ENCODE results near the gene CKLF. TPM values are rescaled to one million over a fixed set of nuclear protein-coding genes. Genes with fewer than 3 reads are reported as not detected.

Gene CKLF
- total and polyA plus RNA-seq, 2 experiments from 2014 or later: 64.2 to 108 TPM

- Histone ChIP-seq H3K27me3 (replicated peaks; ENCODE audit: insufficient read depth) (no peaks in the 10 kb centered on the region), H3K4me2 (ENCODE audit: unreplicated experiment) (no peak overlapping the region), H3K79me2 (ENCODE audit: insufficient read depth) (no peaks in the 10 kb centered on the region)
These were observed 44.0 kb upstream of the CKLF start for GRCh38 chr16:66508248-66508913.

GRCh38 chr16:66508914-66509496 lies 43.4 kb upstream of the CKLF start:
- Histone ChIP-seq H3K36me3 (ENCODE audit: low read depth) (no peaks in the 10 kb centered on the region), H3K9me2 (ENCODE audit: insufficient read depth) (no peaks in the 10 kb centered on the region), H3K4me2 (ENCODE audit: unreplicated experiment) (no peak overlapping the region), H3K4me1 (ENCODE audit: insufficient read depth) (peaks cover 39% of the 10 kb centered on the region), H3K4me3 (no peak overlapping the region), H3K79me2 (ENCODE audit: insufficient read depth) (no peaks in the 10 kb centered on the region), H2AFZ (no peak overlapping the region), H3K9me3 (ENCODE audit: low read depth) (no peaks in the 10 kb centered on the region), H3K27ac (no peak overlapping the region), H3K9ac (no peak overlapping the region), H4K20me1 (ENCODE audit: insufficient read depth) (no peaks in the 10 kb centered on the region), H3F3A (ENCODE audit: insufficient read depth) (peaks cover 26% of the 10 kb centered on the region), H3K27me3 (replicated peaks; ENCODE audit: insufficient read depth) (no peaks in the 10 kb centered on the region)
- DNase-seq: no peak
- in situ Hi-C loops (cut with MboI): no loop called here
- WGBS, 2 experiments (ENCODE audit: low coverage in 1 of 2, low lambda C conversion rate in 2 of 2, missing lambda C conversion rate in 2 of 2): 94 to 98% methylated on average over 8 to 9 of the region's 9 CpGs
- TF ChIP-seq EZH2phosphoT487 (IDR thresholded peaks at IDR 0.05; ENCODE audit: insufficient read depth, low read depth) (no peak), EZH2 (IDR thresholded peaks at IDR 0.05; ENCODE audit: insufficient read depth, poor library complexity, severe bottlenecking) (no peak)

More at GRCh38 chr16:66508248-66508913, 44.0 kb upstream of the CKLF start:
- no peaks in the 10 kb centered on the region for H4K20me1 ChIP-seq (ENCODE audit: insufficient read depth)
- H3K27ac ChIP-seq: no peak overlapping the region
- H2AFZ ChIP-seq: no peak overlapping the region
- peaks cover 44% of the 10 kb centered on the region for H3K4me1 ChIP-seq (ENCODE audit: insufficient read depth)
- no peak for TF ChIP-seq EZH2phosphoT487 (IDR thresholded peaks at IDR 0.05; ENCODE audit: insufficient read depth, low read depth)
- TF ChIP-seq EZH2 (IDR thresholded peaks at IDR 0.05; ENCODE audit: insufficient read depth, poor library complexity, severe bottlenecking): no peak
- H3K36me3 ChIP-seq (ENCODE audit: low read depth): no peaks in the 10 kb centered on the region
- peaks cover 32% of the 10 kb centered on the region for H3F3A ChIP-seq (ENCODE audit: insufficient read depth)
- no peak overlapping the region for H3K4me3 ChIP-seq
- H3K9me3 ChIP-seq (ENCODE audit: low read depth): no peaks in the 10 kb centered on the region
- 59 to 61% methylated on average over 7 of the region's 7 CpGs for WGBS, 2 experiments (ENCODE audit: low coverage in 1 of 2, low lambda C conversion rate in 2 of 2, missing lambda C conversion rate in 2 of 2)
- in situ Hi-C loops (cut with MboI): no loop called here
- no peaks in the 10 kb centered on the region for H3K9me2 ChIP-seq (ENCODE audit: insufficient read depth)
- peak; percentile 45 for DNase-seq
- H3K9ac ChIP-seq: no peak overlapping the region

GRCh38 chr16:66509576-66509975 lies 42.8 kb upstream of the CKLF start:
- Histone ChIP-seq H4K20me1 (ENCODE audit: insufficient read depth) (no peaks in the 10 kb centered on the region), H3F3A (ENCODE audit: insufficient read depth) (peaks cover 24% of the 10 kb centered on the region), H3K4me2 (ENCODE audit: unreplicated experiment) (no peak overlapping the region), H3K4me3 (no peak overlapping the region), H3K4me1 (ENCODE audit: insufficient read depth) (peaks cover 35% of the 10 kb centered on the region), H3K9me3 (ENCODE audit: low read depth) (no peaks in the 10 kb centered on the region), H2AFZ (no peak overlapping the region), H3K9ac (no peak overlapping the region), H3K27ac (no peak overlapping the region), H3K36me3 (ENCODE audit: low read depth) (no peaks in the 10 kb centered on the region), H3K9me2 (ENCODE audit: insufficient read depth) (no peaks in the 10 kb centered on the region), H3K27me3 (replicated peaks; ENCODE audit: insufficient read depth) (no peaks in the 10 kb centered on the region), H3K79me2 (ENCODE audit: insufficient read depth) (no peaks in the 10 kb centered on the region)
- TF ChIP-seq EZH2 (IDR thresholded peaks at IDR 0.05; ENCODE audit: insufficient read depth, poor library complexity, severe bottlenecking) (no peak), EZH2phosphoT487 (IDR thresholded peaks at IDR 0.05; ENCODE audit: insufficient read depth, low read depth) (no peak)
- WGBS, 2 experiments (ENCODE audit: low coverage in 1 of 2, low lambda C conversion rate in 2 of 2, missing lambda C conversion rate in 2 of 2): 92% methylated on average over 5 of the region's 5 CpGs
- in situ Hi-C loops (cut with MboI): no loop called here
- DNase-seq: no peak

- Histone ChIP-seq H4K20me1 (ENCODE audit: insufficient read depth) (no peaks in the 10 kb centered on the region), H3K4me3 (no peak overlapping the region), H3K9me3 (ENCODE audit: low read depth) (no peaks in the 10 kb centered on the region), H3K79me2 (ENCODE audit: insufficient read depth) (no peaks in the 10 kb centered on the region), H3F3A (ENCODE audit: insufficient read depth) (peaks cover 24% of the 10 kb centered on the region), H3K36me3 (ENCODE audit: low read depth) (no peaks in the 10 kb centered on the region), H3K9ac (no peak overlapping the region), H3K27ac (no peak overlapping the region), H3K27me3 (replicated peaks; ENCODE audit: insufficient read depth) (no peaks in the 10 kb centered on the region), H3K9me2 (ENCODE audit: insufficient read depth) (no peaks in the 10 kb centered on the region), H3K4me2 (ENCODE audit: unreplicated experiment) (no peak overlapping the region), H3K4me1 (ENCODE audit: insufficient read depth) (peaks cover 35% of the 10 kb centered on the region), H2AFZ (no peak overlapping the region)
- 88 to 90% methylated on average over 5 of the region's 5 CpGs for WGBS, 2 experiments (ENCODE audit: low coverage in 1 of 2, low lambda C conversion rate in 2 of 2, missing lambda C conversion rate in 2 of 2)
- DNase-seq: no peak
- TF ChIP-seq EZH2phosphoT487 (IDR thresholded peaks at IDR 0.05; ENCODE audit: insufficient read depth, low read depth) (no peak), EZH2 (IDR thresholded peaks at IDR 0.05; ENCODE audit: insufficient read depth, poor library complexity, severe bottlenecking) (no peak)
- in situ Hi-C loops (cut with MboI): no loop called here
These were observed 42.1 kb upstream of the CKLF start for GRCh38 chr16:66510298-66510697.
